ENCODE results near the gene RPL37A. TPM values are rescaled to one million over a fixed set of nuclear protein-coding genes. Genes with fewer than 3 reads are reported as not detected.

The RPL37A gene
- total and polyA plus RNA-seq, 9 of the 15 experiments (the other 6 are each of a cell fraction or from before 2014, with no cell fraction given): 1,938 to 3,349 (median 2,436) TPM

DNA sequence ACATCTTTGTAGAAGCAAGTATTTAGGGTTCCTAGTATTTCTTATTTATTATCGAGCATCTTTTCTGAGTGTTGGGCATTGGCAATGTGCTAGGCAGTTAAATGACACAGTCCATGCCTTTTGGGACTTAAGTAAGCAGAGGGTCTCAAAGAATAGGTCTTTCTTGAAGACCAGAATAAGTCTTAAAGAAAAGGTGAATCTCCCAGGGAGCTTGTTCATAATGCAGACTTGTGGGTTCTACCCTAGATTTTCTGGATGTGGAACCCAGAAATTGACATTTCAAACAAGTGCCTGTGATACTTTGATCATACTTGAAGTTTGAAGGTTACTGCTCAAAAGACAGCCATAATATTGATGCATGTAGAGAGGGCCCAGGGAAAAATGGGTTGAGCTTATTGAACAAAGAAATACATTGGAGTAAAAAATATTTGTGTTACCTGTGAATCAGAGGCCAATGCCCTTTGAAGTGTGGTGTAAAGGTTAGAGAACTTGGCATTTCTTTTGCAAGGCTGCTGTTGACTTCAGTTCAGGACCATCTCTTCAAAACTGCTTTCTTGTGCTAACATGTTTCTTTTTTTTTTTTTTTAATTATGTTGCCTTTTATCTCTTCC, 24.4 kb downstream of the RPL37A start:
- no peak for ATAC-seq
- H3K79me2 ChIP-seq (ENCODE audit: control insufficient read depth, insufficient read depth, low read length): no peaks in the 10 kb centered on the region
- ChIA-PET CTCF (ENCODE audit: low intra/inter-chr PET ratio) (no interaction called here), POLR2A (interaction anchor here (1.8 kb wide), 1 partner anchor 136 kb away, joined by 6 read pairs; no protein-coding TSS in a partner anchor)
- no peak overlapping the region for H2AFZ ChIP-seq (ENCODE audit: low read depth, low read length)
- H3K9me1 ChIP-seq (ENCODE audit: control insufficient read depth, insufficient read depth, low read length): no peaks in the 10 kb centered on the region
- H3K4me3 ChIP-seq: no peak overlapping the region
- no peak overlapping the region for H3K27ac ChIP-seq (ENCODE audit: extremely low read depth, low read depth, low read length)
- FAIRE-seq: no peak
- H3K4me2 ChIP-seq (ENCODE audit: insufficient read depth, low read length): no peak overlapping the region
- no peak for DNase-seq (ENCODE audit: extremely low read depth in 1 of 4, low spot score in 3 of 4)
- H3K9me3 ChIP-seq (replicated peaks; ENCODE audit: control insufficient read depth, insufficient read depth, low read depth, low read length): no peaks in the 10 kb centered on the region
- H3K9ac ChIP-seq (ENCODE audit: insufficient read depth in 1 of 2, low read depth in 2 of 2, low read length in 2 of 2): no peak overlapping the region
- no peaks in the 10 kb centered on the region; the same call in 1 of the 2 replicates for H4K20me1 ChIP-seq (replicated peaks; ENCODE audit: control insufficient read depth, insufficient read depth, low read length)
- H3K36me3 ChIP-seq (ENCODE audit: control insufficient read depth, insufficient read depth, low read length): no peaks in the 10 kb centered on the region
- BruUV-seq (replicated peaks): no TSS peak
- 0% methylated on average over 1 of the region's 1 CpG for WGBS (ENCODE audit: insufficient coverage, low coverage, missing lambda C conversion rate)
- H3K4me1 ChIP-seq (replicated peaks in 1 of 2; ENCODE audit: control insufficient read depth in 2 of 2, insufficient read depth in 2 of 2, low read length in 2 of 2): no peaks in the 10 kb centered on the region; a peak in 1 of 5 replicates
- in situ Hi-C loops (cut with MboI): no loop called here
- no peaks in the 10 kb centered on the region; a peak in 1 of 5 replicates for H3K27me3 ChIP-seq (ENCODE audit: control insufficient read depth in 2 of 2, insufficient read depth in 2 of 2, low read length in 2 of 2)
- TF ChIP-seq ZNF507 (tag; conservative IDR thresholded peaks at IDR 0.05) (no peak), BMI1 (IDR thresholded peaks at IDR 0.05; ENCODE audit: low read length) (no peak)
- intact Hi-C loops (cut with micrococcal nuclease): no loop called here

DNA sequence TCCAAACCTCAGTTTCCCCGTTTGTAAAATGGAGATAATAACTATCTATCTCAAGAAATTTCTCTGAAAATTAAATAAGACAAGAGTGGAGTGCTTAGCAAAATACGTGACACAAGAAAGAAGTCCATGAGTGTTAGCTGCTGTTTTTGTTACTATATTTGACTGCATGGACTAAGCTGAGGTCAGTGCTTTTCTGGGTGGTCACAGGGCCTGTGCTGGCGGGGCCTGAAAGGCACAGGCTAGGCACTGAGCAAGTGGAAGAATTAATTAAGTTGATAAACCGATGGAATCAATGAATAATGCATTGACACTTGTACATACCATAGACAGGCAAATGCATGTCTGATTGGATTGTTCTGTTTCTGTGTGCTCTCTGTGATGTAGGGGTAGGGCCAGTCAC, 27.3 kb downstream of the RPL37A start:
- no peaks in the 10 kb centered on the region; a peak in 2 of 5 replicates for H3K27me3 ChIP-seq (ENCODE audit: control insufficient read depth in 2 of 2, insufficient read depth in 2 of 2, low read length in 2 of 2)
- H4K20me1 ChIP-seq (replicated peaks; ENCODE audit: control insufficient read depth, insufficient read depth, low read length): no peaks in the 10 kb centered on the region
- H3K9ac ChIP-seq (ENCODE audit: insufficient read depth in 1 of 2, low read depth in 2 of 2, low read length in 2 of 2): no peak overlapping the region
- intact Hi-C loops (cut with micrococcal nuclease): no loop called here
- POLR2A ChIA-PET: interaction anchor here (0.8 to 1.0 kb wide), 2 partner anchors 141 to 224 kb away, joined by 3 read pairs; no protein-coding TSS in a partner anchor
- no peaks in the 10 kb centered on the region for H3K36me3 ChIP-seq (ENCODE audit: control insufficient read depth, insufficient read depth, low read length)
- in situ Hi-C loops (cut with MboI): loop anchor here (25.0 kb wide), 1 partner anchor 986 kb away; no protein-coding TSS in a partner anchor
- no peak overlapping the region for H3K27ac ChIP-seq (ENCODE audit: extremely low read depth, low read depth, low read length)
- no peak overlapping the region for H2AFZ ChIP-seq (ENCODE audit: low read depth, low read length)
- no peak overlapping the region for H3K4me2 ChIP-seq (ENCODE audit: insufficient read depth, low read length)
- no TSS peak for BruUV-seq (replicated peaks)
- no peaks in the 10 kb centered on the region; a peak in 2 of 5 replicates for H3K4me1 ChIP-seq (replicated peaks in 1 of 2; ENCODE audit: control insufficient read depth in 2 of 2, insufficient read depth in 2 of 2, low read length in 2 of 2)
- no peak overlapping the region for H3K4me3 ChIP-seq
- ATAC-seq (no peak), DNase-seq (ENCODE audit: extremely low read depth in 1 of 4, low spot score in 3 of 4) (no peak), FAIRE-seq (no peak)
- no peaks in the 10 kb centered on the region for H3K9me1 ChIP-seq (ENCODE audit: control insufficient read depth, insufficient read depth, low read length)
- CTCF ChIA-PET (ENCODE audit: low intra/inter-chr PET ratio): no interaction called here
- H3K9me3 ChIP-seq (replicated peaks; ENCODE audit: control insufficient read depth, insufficient read depth, low read depth, low read length): no peaks in the 10 kb centered on the region
- WGBS (ENCODE audit: insufficient coverage, low coverage, missing lambda C conversion rate): 16% methylated on average over 4 of the region's 4 CpGs
- no peaks in the 10 kb centered on the region for H3K79me2 ChIP-seq (ENCODE audit: control insufficient read depth, insufficient read depth, low read length)
- TF ChIP-seq KDM5B (IDR thresholded peaks at IDR 0.05; ENCODE audit: insufficient replicate concordance, low read depth, low read length) (no peak), SIN3A (IDR thresholded peaks at IDR 0.05; ENCODE audit: borderline replicate concordance in 2 of 2, control insufficient read depth in 1 of 2, low read depth in 2 of 2, low read length in 2 of 2) (no peak), PCBP1 (IDR thresholded peaks at IDR 0.05; ENCODE audit: low read depth, low read length, poor library complexity, severe bottlenecking) (no peak), CSDE1 (IDR thresholded peaks at IDR 0.05) (no peak), ARID2 (IDR thresholded peaks at IDR 0.05) (no peak), DPF2 (IDR thresholded peaks at IDR 0.05) (no peak), BRCA1 (IDR thresholded peaks at IDR 0.05) (no peak), BRCA1 (CRISPR knock-in tag; IDR thresholded peaks at IDR 0.05) (no peak), CBFB (CRISPR knock-in tag; IDR thresholded peaks at IDR 0.05) (no peak), ZNF175 (CRISPR knock-in tag; IDR thresholded peaks at IDR 0.05; ENCODE audit: low read depth) (no peak), SIX5 (IDR thresholded peaks at IDR 0.05; ENCODE audit: borderline replicate concordance in 1 of 2, insufficient read depth in 1 of 2, low read depth in 1 of 2, low read length in 2 of 2) (no peak)
- TF ChIP-seq, protein P1, sequence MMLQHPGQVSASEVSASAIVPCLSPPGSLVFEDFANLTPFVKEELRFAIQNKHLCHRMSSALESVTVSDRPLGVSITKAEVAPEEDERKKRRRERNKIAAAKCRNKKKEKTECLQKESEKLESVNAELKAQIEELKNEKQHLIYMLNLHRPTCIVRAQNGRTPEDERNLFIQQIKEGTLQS (IDR thresholded peaks at IDR 0.05): no peak
- TF ChIP-seq, protein P1 (CRISPR knock-in tag; conservative IDR thresholded peaks at IDR 0.05): no peak
